Activated T-helper 1 cell treated with anti-CD3 and anti-CD28 coated beads, Interleukin-12 subunit alpha, Interleukin-12 subunit beta, Interleukin-2, Interleukin-4 antibody, amounts not matched to agents 30 ng/mL and 10 ng/mL and 1 ng/mL, durations not matched to agents 14 hours and 24 hours and 36 hours (primary cell): Measurements from ENCODE around the gene ZNF366. TPM values are rescaled to one million over a fixed set of nuclear protein-coding genes. Genes with fewer than 3 reads are reported as not detected.

Experiments used
- DNase-seq: peaks from one replicate; pipeline ENCODE4 v3.0.0; 2021; ENCODE audit warnings: low spot score
- H3K27ac Mint-ChIP-seq: one replicate; pipeline ENCODE4 v1.8.0; 2021; ENCODE audit warnings: mild to moderate bottlenecking, mixed read lengths
- H3K27me3 Mint-ChIP-seq: one replicate; pipeline ENCODE4 v1.8.0; 2022; ENCODE audit warnings: mild to moderate bottlenecking, moderate library complexity, mixed read lengths; ENCODE audit not compliant: insufficient read depth
- H3K36me3 Mint-ChIP-seq: one replicate; pipeline ENCODE4 v1.8.0; 2021; ENCODE audit warnings: low read depth, mixed read lengths
- H3K4me1 Mint-ChIP-seq: one replicate; pipeline ENCODE4 v1.8.0; 2021; ENCODE audit warnings: low read depth, mixed read lengths
- H3K4me3 Mint-ChIP-seq: one replicate; pipeline ENCODE4 v1.8.0; 2021; ENCODE audit warnings: mild to moderate bottlenecking, moderate library complexity, mixed read lengths
- H3K9me3 Mint-ChIP-seq: one replicate; pipeline ENCODE4 v1.8.0; 2021; ENCODE audit warnings: mixed read lengths
- intact Hi-C: fragments of 100-400 bp; cut with micrococcal nuclease; formaldehyde crosslinking; loops from one replicate; pipeline ENCODE4 v1.15.1; 2024
- total RNA-seq: library from RNA; stranded (reverse); gene quantifications from 2 replicates; pipeline ENCODE4 v1.2.3, GENCODE V29; 2022

The ZNF366 gene
- total RNA-seq, 1 donor from 2014 or later: not detected

GRCh38 chr5:72539038-72539437, 31.8 kb upstream of the ZNF366 start:
- Mint-ChIP-seq H3K9me3 (no peaks in the 10 kb centered on the region), H3K4me3 (no peak overlapping the region), H3K4me1 (no peaks in the 10 kb centered on the region), H3K36me3 (no peaks in the 10 kb centered on the region), H3K27me3 (no peaks in the 10 kb centered on the region), H3K27ac (no peak overlapping the region)
- intact Hi-C loops: no loop called here
- no peak for DNase-seq

DNA sequence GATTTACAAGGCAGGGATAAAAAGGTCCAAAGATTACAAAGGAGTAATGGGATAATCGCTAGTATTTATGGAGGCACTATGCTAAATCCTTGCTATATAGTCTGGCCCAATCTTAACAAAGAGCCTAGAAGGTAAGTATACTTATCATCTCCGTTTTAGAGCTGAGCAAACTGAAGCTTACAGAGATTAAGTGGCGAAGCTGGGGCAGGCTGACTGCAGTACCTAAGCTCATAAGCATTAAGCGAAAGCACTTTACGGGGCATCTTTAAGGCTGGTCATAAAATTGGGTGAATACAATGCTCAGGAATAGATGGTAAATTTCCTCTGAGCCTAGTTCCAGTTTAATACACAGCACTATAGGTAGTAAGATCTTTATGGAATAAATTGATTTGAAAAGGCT, 30.0 kb upstream of the ZNF366 start:
- H3K36me3 Mint-ChIP-seq: no peaks in the 10 kb centered on the region
- DNase-seq: no peak
- H3K4me1 Mint-ChIP-seq: no peaks in the 10 kb centered on the region
- intact Hi-C loops: no loop called here
- H3K4me3 Mint-ChIP-seq: no peak overlapping the region
- H3K27ac Mint-ChIP-seq: no peak overlapping the region
- H3K27me3 Mint-ChIP-seq: no peaks in the 10 kb centered on the region
- H3K9me3 Mint-ChIP-seq: no peaks in the 10 kb centered on the region

GRCh38 chr5:72531496-72532190, 24.4 kb upstream of the ZNF366 start:
- no peaks in the 10 kb centered on the region for H3K4me1 Mint-ChIP-seq
- no peak overlapping the region for H3K27ac Mint-ChIP-seq
- no peaks in the 10 kb centered on the region for H3K27me3 Mint-ChIP-seq
- no peak overlapping the region for H3K4me3 Mint-ChIP-seq
- no peaks in the 10 kb centered on the region for H3K36me3 Mint-ChIP-seq
- intact Hi-C loops: no loop called here
- no peaks in the 10 kb centered on the region for H3K9me3 Mint-ChIP-seq
- no peak for DNase-seq

- Mint-ChIP-seq H3K4me3 (no peak overlapping the region), H3K9me3 (no peaks in the 10 kb centered on the region), H3K4me1 (no peaks in the 10 kb centered on the region), H3K27ac (no peak overlapping the region), H3K36me3 (no peaks in the 10 kb centered on the region), H3K27me3 (no peaks in the 10 kb centered on the region)
- intact Hi-C loops: no loop called here
- no peak for DNase-seq
Observed at GRCh38 chr5:72530196-72530595, 23.0 kb upstream of the ZNF366 start.

DNA sequence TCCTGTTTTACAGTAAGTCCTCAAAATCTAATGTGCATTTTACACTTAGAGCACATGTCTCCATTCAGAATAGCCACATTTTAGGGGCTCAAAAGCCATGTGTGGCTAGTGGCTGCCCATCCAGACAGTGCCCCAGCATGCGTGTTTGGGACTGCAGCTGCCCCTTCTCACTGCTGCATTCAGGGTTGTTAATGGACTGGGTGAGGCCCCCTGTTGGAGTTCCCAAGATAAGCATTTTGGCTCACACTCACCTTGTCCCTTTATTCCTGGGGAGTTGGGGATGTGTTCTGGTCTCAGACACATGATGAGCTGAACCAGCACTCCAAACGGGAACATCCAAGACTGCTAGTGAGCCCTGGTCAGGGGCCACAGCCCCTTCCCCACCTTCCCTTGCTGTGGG, 22.2 kb upstream of the ZNF366 start:
- Mint-ChIP-seq H3K4me1 (no peaks in the 10 kb centered on the region), H3K27ac (no peak overlapping the region), H3K36me3 (no peaks in the 10 kb centered on the region), H3K27me3 (no peaks in the 10 kb centered on the region), H3K4me3 (no peak overlapping the region), H3K9me3 (no peaks in the 10 kb centered on the region)
- no peak for DNase-seq
- intact Hi-C loops: no loop called here

- DNase-seq: no peak
- Mint-ChIP-seq H3K4me3 (no peak overlapping the region), H3K9me3 (no peaks in the 10 kb centered on the region), H3K4me1 (no peaks in the 10 kb centered on the region), H3K27ac (no peak overlapping the region), H3K36me3 (no peaks in the 10 kb centered on the region), H3K27me3 (peaks cover 3% of the 10 kb centered on the region)
- intact Hi-C loops: no loop called here
Observed at GRCh38 chr5:72525816-72526215, 18.6 kb upstream of the ZNF366 start.

DNA sequence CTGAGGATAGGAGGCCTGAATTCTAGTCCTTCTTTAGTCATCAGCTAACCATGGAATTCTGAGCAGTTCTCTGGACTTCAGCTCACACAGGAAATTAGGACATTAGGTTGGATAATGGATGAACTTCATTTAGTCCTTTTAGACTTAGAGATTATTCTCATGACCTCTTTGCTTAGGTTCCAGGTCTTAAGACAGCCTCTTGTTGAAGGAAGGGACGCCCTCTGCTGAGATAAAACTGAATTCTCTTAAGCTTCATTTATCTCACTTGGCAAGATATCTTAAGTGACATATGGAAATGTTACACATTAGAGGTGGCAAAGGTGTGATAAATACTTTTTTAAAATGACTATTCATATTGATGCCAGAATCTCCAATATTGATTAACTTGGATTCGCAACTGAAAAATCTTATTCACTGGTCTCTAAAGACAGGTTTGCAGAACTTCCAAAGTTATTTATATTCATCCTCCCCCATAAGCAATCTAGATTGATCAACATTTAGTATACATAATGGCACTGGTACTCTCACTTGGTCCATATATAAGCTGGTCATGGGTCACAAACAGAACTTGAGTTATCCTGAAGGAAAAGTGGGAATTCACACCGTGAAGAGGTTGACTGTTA, 16.9 kb upstream of the ZNF366 start:
- DNase-seq: no peak
- Mint-ChIP-seq H3K4me3 (no peak overlapping the region), H3K9me3 (no peaks in the 10 kb centered on the region), H3K27me3 (peaks cover 8% of the 10 kb centered on the region), H3K36me3 (no peaks in the 10 kb centered on the region), H3K4me1 (no peaks in the 10 kb centered on the region), H3K27ac (no peak overlapping the region)
- intact Hi-C loops: no loop called here

DNA sequence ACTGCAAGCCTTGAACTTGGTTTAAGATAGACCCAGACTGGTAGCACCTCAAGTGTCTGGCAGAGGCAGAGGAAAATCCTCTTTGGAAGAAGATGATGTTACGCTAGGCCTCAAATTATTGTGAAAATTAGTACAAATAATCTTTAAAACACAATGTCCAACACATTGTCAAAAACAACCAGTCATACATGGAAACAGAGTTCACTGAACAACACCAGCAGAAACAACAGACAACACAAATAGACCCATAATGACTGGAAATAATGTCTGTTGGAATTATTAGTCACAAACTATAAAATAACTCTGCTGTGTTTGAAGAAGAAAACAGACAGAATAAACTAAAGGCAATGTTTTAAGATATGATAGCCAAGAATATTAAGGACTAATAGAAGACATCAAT, 15.4 kb upstream of the ZNF366 start:
- H3K4me1 Mint-ChIP-seq: no peaks in the 10 kb centered on the region
- H3K36me3 Mint-ChIP-seq: no peaks in the 10 kb centered on the region
- no peaks in the 10 kb centered on the region for H3K9me3 Mint-ChIP-seq
- H3K27me3 Mint-ChIP-seq: peaks cover 10% of the 10 kb centered on the region
- no peak overlapping the region for H3K27ac Mint-ChIP-seq
- DNase-seq: no peak
- intact Hi-C loops: no loop called here
- no peak overlapping the region for H3K4me3 Mint-ChIP-seq

DNA sequence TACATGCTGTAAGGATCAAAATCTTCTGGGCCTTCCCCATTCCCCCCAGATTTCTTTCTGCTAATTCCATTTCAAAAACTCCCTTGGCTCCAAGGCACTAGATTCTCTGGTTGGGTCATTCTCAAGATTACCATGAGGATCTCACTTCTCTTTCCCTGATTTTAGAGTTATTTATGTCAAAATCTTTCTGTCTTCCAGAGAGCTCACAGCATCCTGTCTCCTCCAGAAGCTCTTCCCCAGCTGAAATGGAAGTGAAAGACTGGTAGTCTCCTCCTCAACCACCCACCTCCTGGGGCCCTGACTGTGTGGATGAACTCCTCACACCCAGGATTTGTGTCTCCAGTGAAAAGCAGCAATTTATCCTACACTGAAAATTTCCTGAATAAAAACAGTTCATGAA, 11.9 kb upstream of the ZNF366 start:
- Mint-ChIP-seq H3K36me3 (no peaks in the 10 kb centered on the region), H3K27ac (no peak overlapping the region)
- DNase-seq: no peak

DNA sequence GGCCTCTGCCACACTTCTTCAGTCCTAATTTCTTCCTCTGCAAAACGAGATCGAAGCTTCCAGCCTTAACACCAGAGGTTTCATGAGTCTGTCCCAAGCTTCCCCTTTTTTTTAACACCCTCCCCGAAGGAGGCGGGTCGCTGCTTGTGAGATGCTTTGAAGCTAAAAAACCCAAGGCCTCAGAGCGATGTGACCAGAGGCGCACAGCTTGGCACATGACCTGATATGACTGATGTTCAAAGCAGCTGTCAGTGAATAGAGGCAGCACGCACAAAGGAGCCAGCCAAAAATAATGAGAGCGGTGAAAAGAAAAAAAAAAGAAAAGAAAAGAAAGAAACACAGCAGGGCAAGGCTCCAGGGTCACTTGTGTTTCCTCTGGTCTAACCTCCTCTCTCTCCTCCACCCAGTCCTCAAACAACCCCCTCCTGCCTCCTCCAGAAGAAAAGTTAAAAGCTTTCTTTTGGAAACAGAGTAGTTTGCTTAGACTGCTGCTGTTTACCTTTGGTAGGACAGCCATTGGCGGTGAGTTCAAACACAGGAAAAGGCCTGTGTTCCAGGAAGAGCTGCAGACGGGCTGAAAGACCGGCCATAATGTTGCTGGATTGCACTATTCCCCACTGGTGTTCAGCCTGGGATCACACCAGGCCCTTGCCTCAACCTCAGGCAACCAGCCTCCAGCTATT, 10.9 kb upstream of the ZNF366 start:
- H3K9me3 Mint-ChIP-seq: no peaks in the 10 kb centered on the region
- no peak for DNase-seq
- peaks cover 11% of the 10 kb centered on the region for H3K27me3 Mint-ChIP-seq
- intact Hi-C loops: no loop called here
- H3K36me3 Mint-ChIP-seq: no peaks in the 10 kb centered on the region
- H3K4me3 Mint-ChIP-seq: no peak overlapping the region
- H3K27ac Mint-ChIP-seq: no peak overlapping the region
- no peaks in the 10 kb centered on the region for H3K4me1 Mint-ChIP-seq

More for the DNA sequence above, 11.9 kb upstream of the ZNF366 start:
- Mint-ChIP-seq H3K27me3 (peaks cover 10% of the 10 kb centered on the region), H3K4me3 (no peak overlapping the region), H3K9me3 (no peaks in the 10 kb centered on the region), H3K4me1 (no peaks in the 10 kb centered on the region)
- intact Hi-C loops: no loop called here

GRCh38 chr5:72516916-72517315, 9.7 kb upstream of the ZNF366 start:
- Mint-ChIP-seq H3K27ac (no peak overlapping the region), H3K4me3 (no peak overlapping the region), H3K9me3 (no peaks in the 10 kb centered on the region), H3K27me3 (peaks cover 13% of the 10 kb centered on the region), H3K36me3 (no peaks in the 10 kb centered on the region), H3K4me1 (no peaks in the 10 kb centered on the region)
- intact Hi-C loops: no loop called here
- DNase-seq: no peak

GRCh38 chr5:72515211-72515610, 8.0 kb upstream of the ZNF366 start:
- H3K4me3 Mint-ChIP-seq: no peak overlapping the region
- intact Hi-C loops: no loop called here
- H3K27me3 Mint-ChIP-seq: peaks cover 4% of the 10 kb centered on the region
- H3K4me1 Mint-ChIP-seq: no peaks in the 10 kb centered on the region
- H3K9me3 Mint-ChIP-seq: no peaks in the 10 kb centered on the region
- no peaks in the 10 kb centered on the region for H3K36me3 Mint-ChIP-seq
- H3K27ac Mint-ChIP-seq: no peak overlapping the region
- no peak for DNase-seq

DNA sequence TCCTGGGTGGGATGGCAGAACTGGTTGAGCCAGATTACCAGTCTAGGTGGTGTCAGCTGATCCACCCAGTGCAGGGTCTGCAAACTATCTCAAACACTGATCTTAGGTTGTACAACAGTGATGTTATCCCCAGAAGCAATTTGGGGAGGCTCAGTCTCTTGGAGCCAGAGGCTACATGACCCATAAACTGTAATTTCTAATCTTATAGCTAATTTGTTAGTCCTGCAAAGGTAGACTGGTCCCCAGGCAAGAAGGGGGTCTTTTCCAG, 5.3 kb upstream of the ZNF366 start:
- H3K27ac Mint-ChIP-seq: no peak overlapping the region
- H3K27me3 Mint-ChIP-seq: peaks cover 9% of the 10 kb centered on the region
- no peaks in the 10 kb centered on the region for H3K4me1 Mint-ChIP-seq
- intact Hi-C loops: no loop called here
- no peaks in the 10 kb centered on the region for H3K9me3 Mint-ChIP-seq
- H3K4me3 Mint-ChIP-seq: no peak overlapping the region
- H3K36me3 Mint-ChIP-seq: no peaks in the 10 kb centered on the region
- DNase-seq: no peak
